Brain (organoid and tissue), 1 donor: ENCODE results near the gene GDF3. TPM values are rescaled to one million over a fixed set of nuclear protein-coding genes. Genes with fewer than 3 reads are reported as not detected.

Experiments used
- polyA plus RNA-seq: library from polyadenylated mRNA; stranded (reverse); fragments of 350-450 nt; fragmentation: Illumina TruSeq; extraction: RNeasy Lipid Tissue Mini Kit (QIAGEN cat#74804); gene quantifications from one replicate; pipeline ENCODE4 v1.2.3, GENCODE V29; 2015; ENCODE audit warnings: low read depth, low replicate concordance; ENCODE audit not compliant: insufficient read depth

The GDF3 gene
- polyA plus RNA-seq, 1 donor from 2014 or later, result not detected

Other genes with a start within 250 kb of the GDF3 start
- gene CD163, start 192.0 kb downstream of the GDF3 start, polyA plus RNA-seq, result 7.8 TPM
- gene APOBEC1, start 29.9 kb downstream of the GDF3 start, polyA plus RNA-seq, result not detected
- gene DPPA3, start 15.7 kb upstream of the GDF3 start, polyA plus RNA-seq, result not detected
- gene CLEC4C, start 51.6 kb upstream of the GDF3 start, polyA plus RNA-seq, result not detected
- gene NANOGNB, start 69.4 kb upstream of the GDF3 start, polyA plus RNA-seq, result not detected
- gene NANOG, start 93.6 kb upstream of the GDF3 start, polyA plus RNA-seq, result not detected
- gene SLC2A14, start 177.1 kb upstream of the GDF3 start, polyA plus RNA-seq, result 0.76 TPM
- gene SLC2A3, start 240.4 kb upstream of the GDF3 start, polyA plus RNA-seq, result 19.7 TPM